Heart left ventricle (tissue), 16 donors: Measurements from ENCODE around the gene BOD1. TPM values are rescaled to one million over a fixed set of nuclear protein-coding genes. Genes with fewer than 3 reads are reported as not detected.

Experiments
- ATAC-seq, 4 donors: fragments of 200-7000 bp; cut with Tn5 transposase; one replicate each; pipeline ENCODE4 v1.9.1; 2020 to 2022; ENCODE audit warnings: moderate library complexity in 4 of 4, mild to moderate bottlenecking in 3 of 4, moderate number of reproducible peaks in 1 of 4
- DNase-seq, 5 donors: peaks; one replicate each; pipeline ENCODE4 v3.0.0-alpha.2; 2020
- H3K27ac ChIP-seq, 12 donors: fragments of 200-600 bp; sonication (generic) in 4 of 12; one replicate each; pipeline versions ENCODE4 v1.5.0 to v1.8.0; 2016 to 2022; ENCODE audit warnings: mild to moderate bottlenecking in 2 of 12
- H3K27me3 ChIP-seq, 9 donors: fragments of 200-600 bp; sonication (generic) in 2 of 9; one replicate each; pipeline versions ENCODE4 v1.5.1 to v1.8.0; 2016 to 2022; ENCODE audit warnings: mild to moderate bottlenecking in 3 of 9
- H3K36me3 ChIP-seq, 9 donors: fragments of 200-600 bp; sonication (generic) in 2 of 9; one replicate each; pipeline versions ENCODE4 v1.5.0 to v1.8.0; 2018 to 2022; ENCODE audit warnings: mild to moderate bottlenecking in 2 of 9
- H3K4me1 ChIP-seq, 12 donors: fragments of 200-600 bp; sonication (generic) in 4 of 12; one replicate each; pipeline versions ENCODE4 v1.5.0 to v1.8.0; 2016 to 2022; ENCODE audit warnings: mild to moderate bottlenecking in 3 of 12
- H3K4me3 ChIP-seq, 12 donors: fragments of 200-600 bp; sonication (generic) in 4 of 12; one replicate each; pipeline versions ENCODE4 v1.5.0 to v1.8.0; 2017 to 2022; ENCODE audit warnings: mild to moderate bottlenecking in 9 of 12, moderate library complexity in 4 of 12
- H3K9me3 ChIP-seq, 12 donors: fragments of 200-600 bp; sonication (generic) in 4 of 12; one replicate each; pipeline versions ENCODE4 v1.5.0 to v1.8.0; 2016 to 2022; ENCODE audit warnings: mild to moderate bottlenecking in 1 of 12
- CTCF ChIP-seq, 12 donors: fragments of 200-600 bp; sonication (generic) in 4 of 12; IDR thresholded peaks; one replicate each; pipeline versions ENCODE4 v1.5.0 to v1.8.0; 2018 to 2022; ENCODE audit warnings: antibody characterized with exemption in 12 of 12, mild to moderate bottlenecking in 5 of 12
- POLR2A ChIP-seq, 2 donors: fragments of 450-650 bp; IDR thresholded peaks; one replicate each; pipeline ENCODE4 v1.6.1; 2017; ENCODE audit warnings: antibody characterized with exemption in 2 of 2, mild to moderate bottlenecking in 2 of 2, moderate library complexity in 2 of 2
- WGBS, 4 donors: extraction: QIAGEN DNeasy Blood & Tissue Kit in 2 of 4; methylation state at CpG; one replicate each; pipeline versions ENCODE4 v1.1.5 to v1.1.7; 2013 to 2018; 5-methylcytosine and 5-hydroxymethylcytosine counted together
- intact Hi-C, 10 donors: fragments of 100-400 bp; cut with DNase I; formaldehyde crosslinking; loops; one replicate each; pipeline versions ENCODE4 v1.11.1 to v1.14.2; 2022
- polyA plus RNA-seq, 2 donors: library from polyadenylated mRNA; stranded (reverse); fragments of 200-250 nt; gene quantifications; one replicate each; pipeline ENCODE4 v1.2.3, GENCODE V29; 2013
- total RNA-seq, 9 donors: library from RNA; depleted of rRNA in 2 of 9; stranded (reverse); fragments of >200 nt in 2 of 9; fragmentation: NEBNext Ultra II Directional in 3 of 9; extraction: Animal tissue kit (Norgen Biotek cat#: 25700) in 3 of 9; gene quantifications; one replicate each; pipeline versions ENCODE4 v1.1.0 to v1.2.4, GENCODE V29; 2016 to 2023
- donor health status: ischemic (EF 13 %, LVEDD 7.1; RV severe dilation, severe dysfunction).
- donor health status: healthy with polysubstance abuse.
- donor health status: DM: no; HTN: yes; CAD: no.
- donor health status: DM: no; HTN: no; CAD: no.
- donor health status: ischemic (EF 25% LVEDD 6.9; RV normal size, moderate dysfunction).
- donor health status: ischemic (EF 25% LVEDD 5.7; RV mildly dilated, moderate dysfunction).
- donor health status: healthy.
- donor health status: DM: yes; HTN: yes; CAD: no.
- donor health status: ischemic (EF 35%, LVEDD 5.7; RV mildly dilated, moderate dysfunction).
- donor health status: nonischemic (EF 11% LVEDD 7.7; RV severe dilation, severe dysfunction).
- donor health status: DM: yes; HTN: yes; CAD: no.
- donor health status: PGD.
- donor health status: ischemic (EF 29% LVEDD 5.4; RV normal size, mild dysfunction).
- donor health status: nonischemic (EF 23%, LVEDD 6.1; RV moderate dilation, normal function).

The BOD1 gene
- total and polyA plus RNA-seq, 11 donors = 21.6 to 51.0 (median 38.3) TPM

- WGBS, 4 donors = 93 to 100% (median 97%) methylated on average over 1 of the region's 1 CpG
- intact Hi-C loops = loop anchor here in 5 of 10 donors (2.0 to 10.0 kb wide), 5 partner anchors 241 to 694 kb away; no protein-coding TSS in a partner anchor
Measured at GRCh38 chr5:173623789-173624188, 7.3 kb upstream of the BOD1 start.

GRCh38 chr5:173623296-173623771 is 6.9 kb upstream of the BOD1 start:
- DNase-seq = no peak
- H3K27me3 ChIP-seq = no peaks in the 10 kb centered on the region
- H3K9me3 ChIP-seq = no peaks in the 10 kb centered on the region
- intact Hi-C loops = loop anchor here in 5 of 10 donors (5.0 to 10.0 kb wide), 4 partner anchors 241 to 694 kb away; no protein-coding TSS in a partner anchor
- H3K4me1 ChIP-seq = peaks cover 0 to 20% (median 7%) of the 10 kb centered on the region in 12 donors
- no peak for ATAC-seq
- TF ChIP-seq POLR2A (IDR thresholded peaks at IDR 0.05) (no peak), CTCF (IDR thresholded peaks at IDR 0.05) (no peak)
- H3K27ac ChIP-seq = no peak overlapping the region
- H3K36me3 ChIP-seq = no peaks in the 10 kb centered on the region
- 87 to 91% (median 89%) methylated on average over 10 of the region's 10 CpGs for WGBS, 4 donors
- H3K4me3 ChIP-seq = no peak overlapping the region

More at GRCh38 chr5:173623789-173624188, 7.3 kb upstream of the BOD1 start:
- Histone ChIP-seq H3K4me1 (peaks cover 0 to 20% (median 7%) of the 10 kb centered on the region in 12 donors), H3K27ac (no peak overlapping the region), H3K4me3 (no peak overlapping the region), H3K36me3 (no peaks in the 10 kb centered on the region), H3K9me3 (no peaks in the 10 kb centered on the region), H3K27me3 (no peaks in the 10 kb centered on the region)
- ATAC-seq = no peak
- TF ChIP-seq POLR2A (IDR thresholded peaks at IDR 0.05) (no peak), CTCF (IDR thresholded peaks at IDR 0.05) (no peak)
- DNase-seq = no peak

GRCh38 chr5:173622183-173623047 is 6.0 kb upstream of the BOD1 start:
- no peaks in the 10 kb centered on the region for H3K36me3 ChIP-seq
- intact Hi-C loops = loop anchor here in 5 of 10 donors (5.0 to 10.0 kb wide), 4 partner anchors 242 to 695 kb away; no protein-coding TSS in a partner anchor
- no peak overlapping the region for H3K4me3 ChIP-seq
- DNase-seq = no peak
- 89 to 92% (median 90%) methylated on average over 19 of the region's 19 CpGs for WGBS, 4 donors
- no peaks in the 10 kb centered on the region for H3K9me3 ChIP-seq
- H3K4me1 ChIP-seq = peaks cover 0 to 22% (median 8%) of the 10 kb centered on the region in 12 donors
- H3K27me3 ChIP-seq = no peaks in the 10 kb centered on the region
- TF ChIP-seq CTCF (IDR thresholded peaks at IDR 0.05) = no peak
- no peak for TF ChIP-seq POLR2A (IDR thresholded peaks at IDR 0.05)
- no peak overlapping the region for H3K27ac ChIP-seq
- ATAC-seq = no peak

- Histone ChIP-seq H3K27ac (no peak overlapping the region), H3K27me3 (no peaks in the 10 kb centered on the region), H3K9me3 (no peaks in the 10 kb centered on the region), H3K36me3 (no peaks in the 10 kb centered on the region), H3K4me3 (no peak overlapping the region), H3K4me1 (peaks cover 0 to 23% (median 9%) of the 10 kb centered on the region in 12 donors)
- no peak for DNase-seq
- WGBS, 4 donors = 63 to 73% (median 71%) methylated on average over 3 of the region's 3 CpGs
- intact Hi-C loops = loop anchor here in 5 of 10 donors (2.0 to 10.0 kb wide), 5 partner anchors 244 to 697 kb away; no protein-coding TSS in a partner anchor
- TF ChIP-seq CTCF (IDR thresholded peaks at IDR 0.05) = no peak
- TF ChIP-seq POLR2A (IDR thresholded peaks at IDR 0.05) = no peak
- ATAC-seq = no peak
Measured at GRCh38 chr5:173620784-173621183, 4.3 kb upstream of the BOD1 start.
